ENCODE results near the gene VIL1.

- TF ChIP-seq, protein P1, sequence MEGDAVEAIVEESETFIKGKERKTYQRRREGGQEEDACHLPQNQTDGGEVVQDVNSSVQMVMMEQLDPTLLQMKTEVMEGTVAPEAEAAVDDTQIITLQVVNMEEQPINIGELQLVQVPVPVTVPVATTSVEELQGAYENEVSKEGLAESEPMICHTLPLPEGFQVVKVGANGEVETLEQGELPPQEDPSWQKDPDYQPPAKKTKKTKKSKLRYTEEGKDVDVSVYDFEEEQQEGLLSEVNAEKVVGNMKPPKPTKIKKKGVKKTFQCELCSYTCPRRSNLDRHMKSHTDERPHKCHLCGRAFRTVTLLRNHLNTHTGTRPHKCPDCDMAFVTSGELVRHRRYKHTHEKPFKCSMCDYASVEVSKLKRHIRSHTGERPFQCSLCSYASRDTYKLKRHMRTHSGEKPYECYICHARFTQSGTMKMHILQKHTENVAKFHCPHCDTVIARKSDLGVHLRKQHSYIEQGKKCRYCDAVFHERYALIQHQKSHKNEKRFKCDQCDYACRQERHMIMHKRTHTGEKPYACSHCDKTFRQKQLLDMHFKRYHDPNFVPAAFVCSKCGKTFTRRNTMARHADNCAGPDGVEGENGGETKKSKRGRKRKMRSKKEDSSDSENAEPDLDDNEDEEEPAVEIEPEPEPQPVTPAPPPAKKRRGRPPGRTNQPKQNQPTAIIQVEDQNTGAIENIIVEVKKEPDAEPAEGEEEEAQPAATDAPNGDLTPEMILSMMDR (IDR thresholded peaks at IDR 0.05 in 2 of 3, conservative IDR thresholded peaks at IDR 0.05 in 1 of 3; ENCODE audit: insufficient read depth in 2 of 3, low read depth in 1 of 3, low read length in 3 of 3), result no peak
- no peak for TF ChIP-seq EHMT2 (IDR thresholded peaks at IDR 0.05)
- no peak for TF ChIP-seq USF1 (CRISPR knock-in tag; IDR thresholded peaks at IDR 0.05)
- no peak for TF ChIP-seq EZH2 (IDR thresholded peaks at IDR 0.05; ENCODE audit: borderline replicate concordance, low read depth, low read length)
- TF ChIP-seq SREBF2 (CRISPR knock-in tag; IDR thresholded peaks at IDR 0.05), result no peak
- no peak for TF ChIP-seq GTF2F1 (IDR thresholded peaks at IDR 0.05; ENCODE audit: low read depth, low read length)
- TF ChIP-seq SRF (CRISPR knock-in tag; IDR thresholded peaks at IDR 0.05), result no peak
- no peak for TF ChIP-seq ZC3H8 (IDR thresholded peaks at IDR 0.05)
- no peak for TF ChIP-seq RBM39 (optimal IDR thresholded peaks at IDR 0.05; ENCODE audit: low read depth, low read length)
- TF ChIP-seq NR2C2 (CRISPR knock-in tag; IDR thresholded peaks at IDR 0.05), result no peak
- no peak for TF ChIP-seq NR2C2 (tag; IDR thresholded peaks at IDR 0.05)
- no peak for TF ChIP-seq KAT7 (CRISPR knock-in tag; IDR thresholded peaks at IDR 0.05; ENCODE audit: borderline replicate concordance)
- TF ChIP-seq KAT2B (IDR thresholded peaks at IDR 0.05; ENCODE audit: low read depth, low read length), result no peak
- TF ChIP-seq TCF7 (IDR thresholded peaks at IDR 0.05; ENCODE audit: borderline replicate concordance), result no peak
- TF ChIP-seq SMC3 (conservative IDR thresholded peaks at IDR 0.05; ENCODE audit: insufficient read depth, low read depth, low read length), result no peak
Measured at GRCh38 chr2:218470448-218470847, 51.5 kb downstream of the VIL1 start.

Measured in K562 (cell line).